Small intestine (tissue), 16 donors: ENCODE data around the gene MDH1B. TPM values are rescaled to one million over a fixed set of nuclear protein-coding genes. Genes with fewer than 3 reads are reported as not detected.
"Not testable (repeated sequence)": the region's sequence is repeated elsewhere in the genome, so short reads cannot be mapped to it uniquely, and the experiment has no call there.

Experiments used
- DNase-seq, 2 donors: peaks; one replicate each; pipeline versions ENCODE4 v3.0.0 to v3.0.0-alpha.2; 2013
- FAIRE-seq: peaks from 2 replicates; lab custom pipeline; 2012; peaks lifted over from hg19 to GRCh38; lab: Jason Lieb, UNC
- H3K27ac ChIP-seq, 3 donors: one replicate each; pipeline ENCODE4 v1.5.1; 2013; ENCODE audit warnings: low read length in 2 of 3, mild to moderate bottlenecking in 2 of 3, control low read depth in 1 of 3, inconsistent platforms in 1 of 3, low read depth in 1 of 3, moderate library complexity in 1 of 3
- H3K27me3 ChIP-seq, 3 donors: one replicate each; pipeline ENCODE4 v1.6.1; 2013; ENCODE audit warnings: low read length in 3 of 3, inconsistent platforms in 1 of 3; ENCODE audit not compliant: control insufficient read depth in 3 of 3, insufficient read depth in 3 of 3
- H3K36me3 ChIP-seq, 3 donors: one replicate each; pipeline ENCODE4 v1.6.1; 2013; ENCODE audit warnings: low read length in 3 of 3, inconsistent platforms in 1 of 3, low read depth in 1 of 3, mild to moderate bottlenecking in 1 of 3, moderate library complexity in 1 of 3; ENCODE audit not compliant: control insufficient read depth in 3 of 3, insufficient read depth in 2 of 3
- H3K4me1 ChIP-seq, 3 donors: one replicate each; pipeline ENCODE4 v1.6.1; 2013; ENCODE audit warnings: low read length in 2 of 3, inconsistent platforms in 1 of 3, low read depth in 1 of 3, mild to moderate bottlenecking in 1 of 3, moderate library complexity in 1 of 3; ENCODE audit not compliant: control insufficient read depth in 3 of 3, insufficient read depth in 2 of 3
- H3K4me3 ChIP-seq, 3 donors: one replicate each; pipeline ENCODE4 v1.5.1; 2013; ENCODE audit warnings: low read length in 3 of 3, control low read depth in 1 of 3, inconsistent platforms in 1 of 3, low read depth in 1 of 3, mild to moderate bottlenecking in 1 of 3, moderate library complexity in 1 of 3
- H3K9me3 ChIP-seq, 2 donors: one replicate each; pipeline ENCODE4 v1.6.1; 2013; ENCODE audit warnings: low read depth in 1 of 2, low read length in 1 of 2; ENCODE audit not compliant: control insufficient read depth in 2 of 2, insufficient read depth in 1 of 2
- WGBS, 3 donors: extraction: QIAGEN DNeasy Blood & Tissue Kit; methylation state at CpG; one replicate each; pipeline ENCODE4 v1.1.7; 2013; 5-methylcytosine and 5-hydroxymethylcytosine counted together
- long read RNA-seq, 10 donors: transcript quantifications; one replicate each; lab custom pipeline, GENCODE V29; 2026
- polyA plus RNA-seq, 4 donors: library from polyadenylated mRNA; stranded (reverse) in 3 of 4; unstranded in 1 of 4; fragments of 200-250 nt in 3 of 4; fragments of 120-200 nt in 1 of 4; gene quantifications; one replicate each; pipeline versions ENCODE4 v1.2.1 to v1.2.3, GENCODE V29; 2013
- donor health status: healthy with polysubstance abuse.
- donor health status: control.
- donor health status: control.
- donor health status: Bipolar disorder and iron deficiency.
- donor health status: healthy.

The MDH1B gene
- polyA plus RNA-seq: under 1 TPM in 2 of 4 donors, not detected in 2; 0.31 to 0.72 TPM
- long read RNA-seq, donor 1: 0 reads
- long read RNA-seq, donor 2: 0 reads
- long read RNA-seq, donor 3: 0 reads
- long read RNA-seq, donor 4: 0 reads
- long read RNA-seq, donor 5, partial matches to known transcripts: 15 of 15 reads
- long read RNA-seq, donor 5, other reads (novel, unspliced or antisense): 0 of 15 reads
- long read RNA-seq, donor 6: 0 reads
- long read RNA-seq, donor 7: 0 reads
- long read RNA-seq, donor 8: 0 reads
- long read RNA-seq, donor 9: 0 reads
- long read RNA-seq, donor 10: 0 reads

DNA sequence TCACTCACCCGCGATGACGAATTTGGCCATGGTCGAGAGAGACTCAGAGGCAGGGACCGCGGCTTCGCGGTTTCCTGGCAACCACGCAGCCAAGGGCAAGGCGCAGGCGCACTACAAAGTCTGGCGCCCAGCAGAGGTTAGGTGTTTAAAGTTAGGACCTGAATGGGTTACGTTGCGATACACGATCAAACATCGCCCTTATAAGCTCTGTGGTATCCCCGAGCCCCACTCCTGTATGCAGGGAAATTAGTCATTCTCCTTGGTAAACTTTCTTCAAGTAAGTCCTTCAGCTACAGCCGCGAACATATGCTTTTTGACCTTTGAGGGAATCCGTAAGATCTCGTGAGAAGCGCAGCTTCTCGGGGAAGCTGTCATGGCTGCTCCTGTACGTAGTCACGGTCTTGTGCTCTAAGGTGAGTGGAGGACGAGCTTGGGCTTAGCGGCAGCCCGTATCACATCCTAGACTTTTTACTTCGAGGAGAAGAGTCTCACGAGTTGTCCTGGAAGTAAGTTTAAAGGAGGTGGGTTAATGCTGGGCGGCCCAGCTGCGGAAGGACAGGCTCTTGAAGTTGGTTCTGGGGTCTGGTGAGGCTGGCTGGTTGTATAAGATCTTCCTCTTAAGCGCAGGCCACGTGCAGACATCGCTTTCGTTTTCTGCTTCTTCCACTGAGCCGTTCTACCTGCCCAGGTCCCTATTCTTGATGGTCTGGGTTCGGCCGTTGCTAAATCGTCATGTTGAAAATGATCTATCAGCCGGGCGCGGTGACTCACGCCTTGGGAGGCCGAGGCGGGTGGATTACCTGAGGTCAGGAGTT is at the start of gene MDH1B, which contains the start of gene FASTKD2:
Gene MDH1B (minus strand): TSS at position 87 of the 815 bp plus-strand sequence. CDS start 57 bp downstream, at position 30.
Gene FASTKD2 (plus strand): TSS at position 365 of the 815 bp plus-strand sequence. CDS start 1,088 bp downstream, outside the sequence.
- Histone ChIP-seq H3K9me3 (no peaks in the 10 kb centered on the region), H3K36me3 (peaks cover 0 to 4% (median 2%) of the 10 kb centered on the region in 3 donors), H3K27me3 (peaks cover 0 to 6% (median 0%) of the 10 kb centered on the region in 3 donors), H3K4me1 (peaks cover 3 to 4% (median 3%) of the 10 kb centered on the region in 3 donors), H3K4me3 (peak within 1 kb of the TSS; percentile 38 to 74 (median 66)), H3K27ac (peak within 1 kb of the TSS; percentile 77 to 88 (median 81))
- 0 to 1% (median 0%) methylated on average over 46 of the region's 46 CpGs for WGBS, 3 donors
- FAIRE-seq (no peak), DNase-seq (peak; percentile 94 to 98)

DNA sequence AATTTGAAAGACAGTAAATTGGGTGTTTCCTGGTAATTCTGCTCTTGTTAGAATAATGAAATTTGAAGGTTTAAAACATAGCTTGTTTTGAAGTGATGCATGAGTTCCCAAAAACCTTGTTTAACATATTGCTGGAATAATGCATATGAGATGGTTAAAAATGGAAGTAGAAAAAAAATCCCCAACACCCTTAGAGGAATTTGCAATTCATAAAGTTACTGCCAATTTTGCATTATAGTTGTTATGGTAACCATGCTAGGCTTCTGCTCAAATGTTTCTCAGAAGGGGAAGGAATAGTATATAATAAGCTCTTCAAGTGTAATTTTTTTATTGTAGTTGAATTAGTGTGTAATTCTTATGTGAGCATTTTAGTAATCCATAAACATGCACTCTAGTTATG is 49.4 kb upstream of the MDH1B start:
- Histone ChIP-seq H3K4me1 (no peaks in the 10 kb centered on the region), H3K36me3 (no peaks in the 10 kb centered on the region), H3K9me3 (peaks cover 0 to 4% of the 10 kb centered on the region in 2 donors), H3K27ac (no peak overlapping the region), H3K27me3 (no peaks in the 10 kb centered on the region), H3K4me3 (no peak overlapping the region)
- DNase-seq (no peak), FAIRE-seq (no peak)

DNA sequence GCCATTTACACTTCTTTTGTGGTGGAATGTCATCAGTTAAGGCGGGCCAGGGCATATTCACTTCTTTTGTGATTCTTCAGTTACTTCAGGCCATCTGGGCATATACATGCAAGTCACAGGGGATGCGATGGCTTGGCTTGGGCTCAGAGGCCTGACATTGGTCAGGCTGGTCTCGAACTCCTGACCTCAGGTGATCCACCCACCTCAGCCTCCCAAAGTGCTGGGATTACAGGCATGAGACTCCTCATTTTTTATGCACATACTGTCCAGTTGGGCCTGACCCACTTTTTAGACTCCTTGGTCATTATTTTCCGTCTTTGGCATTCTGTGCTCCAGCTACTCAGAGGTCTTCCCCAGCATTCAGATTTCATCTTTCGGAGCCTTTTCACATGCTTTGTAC is 47.3 kb upstream of the MDH1B start:
- DNase-seq, H3K27ac ChIP-seq, H3K4me3 ChIP-seq, H3K36me3 ChIP-seq, H3K9me3 ChIP-seq, H3K27me3 ChIP-seq, FAIRE-seq, H3K4me1 ChIP-seq: not testable (repeated sequence)
- 92 to 95% (median 94%) methylated on average over 5 of the region's 5 CpGs for WGBS, 3 donors

DNA sequence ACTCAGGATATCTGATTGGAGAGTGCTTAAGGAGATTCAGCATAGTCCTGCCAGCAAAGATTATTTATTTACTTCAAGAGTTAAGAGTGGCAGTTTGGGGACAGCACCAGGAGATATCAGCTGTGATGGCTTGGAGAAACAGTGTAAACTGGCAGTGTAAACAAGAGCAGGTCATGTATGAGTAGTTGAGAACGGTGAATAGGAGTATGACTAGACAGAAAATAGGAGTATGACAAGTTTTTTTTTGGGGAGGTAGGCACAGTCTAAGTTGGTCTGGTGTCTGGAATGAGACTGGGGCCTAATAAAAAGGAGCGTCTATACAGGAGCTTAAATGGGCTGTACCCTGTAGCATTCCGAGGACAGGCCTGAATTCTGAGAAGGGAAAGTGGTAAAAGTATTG is 42.5 kb upstream of the MDH1B start:
- not testable (repeated sequence) for H3K9me3 ChIP-seq, H3K4me3 ChIP-seq, FAIRE-seq, H3K27me3 ChIP-seq, H3K36me3 ChIP-seq, DNase-seq, H3K27ac ChIP-seq, H3K4me1 ChIP-seq
- WGBS, 3 donors: 87 to 94% (median 87%) methylated on average over 2 of the region's 3 CpGs

DNA sequence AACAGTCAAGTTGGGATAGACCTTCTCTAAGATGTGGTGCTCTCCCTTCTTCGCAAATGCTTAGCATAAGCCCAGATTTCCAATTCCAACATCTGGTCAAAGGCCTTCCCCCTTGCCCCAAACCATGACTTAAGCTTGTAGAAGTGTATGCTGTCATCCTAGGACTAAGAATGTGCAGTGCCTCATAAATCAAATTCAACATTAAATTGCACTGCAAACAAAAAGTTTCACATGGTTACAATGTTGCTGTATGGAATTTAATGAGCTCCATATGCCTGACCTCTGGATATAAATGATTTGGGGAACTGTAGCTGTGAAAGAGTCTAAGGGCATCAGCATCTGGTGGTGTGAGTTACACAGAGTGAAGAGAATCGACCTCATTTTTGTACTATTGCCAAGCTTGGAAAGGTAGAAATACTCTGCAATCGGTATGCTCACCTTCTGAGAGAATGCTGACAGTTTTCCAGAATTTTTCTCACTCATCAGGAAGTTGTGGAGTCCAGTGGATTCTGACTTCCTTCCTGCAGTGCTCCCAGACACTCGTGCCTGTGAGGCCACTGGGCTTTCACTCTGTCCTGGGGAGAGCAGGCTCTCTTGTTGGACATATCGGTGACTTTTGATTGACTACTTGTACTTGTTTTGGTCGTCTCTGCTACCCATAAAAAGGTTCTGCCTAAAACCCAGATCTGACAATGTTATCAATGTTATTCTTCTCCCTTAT is 40.9 kb upstream of the MDH1B start:
- Histone ChIP-seq H3K4me1 (no peaks in the 10 kb centered on the region), H3K27me3 (no peaks in the 10 kb centered on the region), H3K9me3 (no peaks in the 10 kb centered on the region), H3K27ac (no peak overlapping the region), H3K4me3 (no peak overlapping the region), H3K36me3 (no peaks in the 10 kb centered on the region)
- DNase-seq (no peak), FAIRE-seq (no peak)
- 70 to 81% (median 80%) methylated on average over 6 of the region's 6 CpGs for WGBS, 3 donors

DNA sequence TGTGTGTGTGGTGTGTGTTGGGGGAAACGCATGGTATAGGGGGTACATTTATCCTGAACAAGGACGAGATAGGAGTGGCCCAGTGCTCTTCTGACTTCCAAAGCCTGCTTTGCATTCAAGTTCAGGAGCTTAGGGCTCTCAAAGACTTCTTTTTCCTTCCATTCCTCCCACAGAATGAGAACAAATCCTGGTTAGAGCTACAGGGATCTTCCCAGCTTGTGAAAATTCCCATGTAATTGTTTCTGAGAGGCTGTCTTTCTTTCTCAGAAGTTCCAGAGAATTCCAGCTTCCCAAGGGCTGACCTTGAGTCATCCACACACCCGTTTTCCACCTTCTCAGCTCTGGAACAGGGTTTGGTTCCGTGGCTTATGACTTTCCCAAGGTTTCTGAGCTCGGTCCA is 39.2 kb upstream of the MDH1B start:
- Histone ChIP-seq H3K4me3 (no peak overlapping the region), H3K27me3 (no peaks in the 10 kb centered on the region), H3K36me3 (no peaks in the 10 kb centered on the region), H3K4me1 (no peaks in the 10 kb centered on the region), H3K9me3 (no peaks in the 10 kb centered on the region), H3K27ac (no peak overlapping the region)
- WGBS, 3 donors: 65 to 80% (median 75%) methylated on average over 4 to 5 of the region's 5 CpGs
- DNase-seq (no peak), FAIRE-seq (no peak)

DNA sequence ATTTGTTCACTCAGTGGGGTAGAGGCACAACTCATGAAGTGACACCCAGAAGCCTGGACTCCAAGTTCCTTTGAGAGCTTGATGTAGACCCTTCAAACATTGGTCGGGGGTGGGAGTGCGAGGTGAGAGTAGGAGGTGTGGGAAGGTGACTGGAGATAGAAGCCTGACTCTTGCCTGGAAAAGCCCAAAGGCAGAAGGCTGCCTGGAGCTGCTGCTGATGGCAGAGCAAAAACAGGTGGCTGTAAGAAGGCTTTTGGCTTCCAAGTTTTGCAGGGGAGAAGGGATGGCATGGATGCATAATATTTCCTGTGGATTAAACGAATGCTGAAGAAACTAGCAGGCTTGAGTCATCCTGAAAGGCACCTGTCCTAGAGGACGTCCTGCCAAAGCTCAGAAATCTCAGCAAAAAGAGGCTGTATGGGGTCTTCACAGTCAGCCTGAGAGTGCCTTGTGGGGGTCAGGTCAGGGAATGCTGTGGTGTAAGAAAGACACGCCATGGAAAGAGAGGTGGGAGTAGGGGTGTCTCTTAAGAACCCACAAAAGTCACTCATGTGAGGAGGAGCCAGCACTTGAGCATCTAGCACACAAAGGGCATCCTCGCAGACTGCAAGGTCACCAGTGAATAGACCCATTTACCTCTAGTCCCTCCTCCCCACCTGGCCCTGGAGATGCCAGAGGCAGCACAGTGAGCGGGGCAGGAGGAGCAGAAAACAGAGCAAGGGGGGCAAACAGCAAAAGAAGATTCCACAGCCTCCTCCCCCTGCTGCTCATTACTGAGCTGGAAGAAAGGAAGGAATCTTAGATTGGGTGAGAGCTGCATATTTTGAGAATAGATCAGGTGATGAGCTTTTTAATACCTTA is 37.8 kb upstream of the MDH1B start:
- WGBS, 3 donors: 85 to 91% (median 86%) methylated on average over 7 of the region's 7 CpGs
- no peaks in the 10 kb centered on the region for H3K4me1 ChIP-seq
- FAIRE-seq: no peak
- H3K9me3 ChIP-seq: no peaks in the 10 kb centered on the region
- no peak for DNase-seq
- no peaks in the 10 kb centered on the region for H3K27me3 ChIP-seq
- H3K36me3 ChIP-seq: no peaks in the 10 kb centered on the region
- H3K27ac ChIP-seq: no peak overlapping the region
- H3K4me3 ChIP-seq: no peak overlapping the region
